ENCODE measurements around the gene RALB. TPM values are rescaled to one million over a fixed set of nuclear protein-coding genes. Genes with fewer than 3 reads are reported as not detected.
A peak's percentile ranks its signal among the peaks of the same experiment; 100 is the strongest.

Gene RALB
- total RNA-seq, 1 donor from 2014 or later, result 40.4 TPM

- Mint-ChIP-seq H3K27ac (no peak overlapping the region), H3K4me3 (no peak overlapping the region), H3K4me1 (ENCODE audit: unreplicated experiment) (peaks cover 41% of the 10 kb centered on the region), H3K36me3 (no peaks in the 10 kb centered on the region), H3K27me3 (no peaks in the 10 kb centered on the region), H3K9me3 (no peaks in the 10 kb centered on the region)
- no peak for TF ChIP-seq CTCF (conservative IDR thresholded peaks at IDR 0.05)
- no peak for DNase-seq (ENCODE audit: extremely low spot score, unreplicated experiment)
These were observed 9.4 kb upstream of the RALB start for GRCh38 chr2:120243211-120243610.

GRCh38 chr2:120243875-120244553, 8.6 kb upstream of the RALB start:
- H3K27ac Mint-ChIP-seq, result peak overlapping the region; percentile 85

GRCh38 chr2:120244656-120245519, 7.8 kb upstream of the RALB start:
- Mint-ChIP-seq H3K27ac (peak overlapping the region; percentile 85), H3K4me3 (peak overlapping the region; percentile 57), H3K36me3 (no peaks in the 10 kb centered on the region), H3K27me3 (peaks cover 3% of the 10 kb centered on the region), H3K4me1 (ENCODE audit: unreplicated experiment) (peaks cover 41% of the 10 kb centered on the region), H3K9me3 (no peaks in the 10 kb centered on the region)
- no peak for TF ChIP-seq CTCF (conservative IDR thresholded peaks at IDR 0.05)
- no peak for DNase-seq (ENCODE audit: extremely low spot score, unreplicated experiment)

More at GRCh38 chr2:120243875-120244553, 8.6 kb upstream of the RALB start:
- Mint-ChIP-seq H3K4me1 (ENCODE audit: unreplicated experiment) (peaks cover 45% of the 10 kb centered on the region), H3K9me3 (no peaks in the 10 kb centered on the region), H3K36me3 (no peaks in the 10 kb centered on the region), H3K4me3 (peak overlapping the region; percentile 8), H3K27me3 (no peaks in the 10 kb centered on the region)
- DNase-seq (ENCODE audit: extremely low spot score, unreplicated experiment), result no peak
- no peak for TF ChIP-seq CTCF (conservative IDR thresholded peaks at IDR 0.05)

GRCh38 chr2:120245520-120246332, 6.9 kb upstream of the RALB start:
- H3K36me3 Mint-ChIP-seq, result no peaks in the 10 kb centered on the region
- TF ChIP-seq CTCF (conservative IDR thresholded peaks at IDR 0.05), result no peak
- DNase-seq (ENCODE audit: extremely low spot score, unreplicated experiment), result no peak
- peaks cover 8% of the 10 kb centered on the region for H3K27me3 Mint-ChIP-seq
- peak overlapping the region; percentile 41 for H3K4me3 Mint-ChIP-seq
- no peaks in the 10 kb centered on the region for H3K9me3 Mint-ChIP-seq
- H3K4me1 Mint-ChIP-seq (ENCODE audit: unreplicated experiment), result peaks cover 40% of the 10 kb centered on the region
- H3K27ac Mint-ChIP-seq, result peak overlapping the region; percentile 85

- no peak for DNase-seq (ENCODE audit: extremely low spot score, unreplicated experiment)
- Mint-ChIP-seq H3K4me3 (peak overlapping the region; percentile 60), H3K27me3 (peaks cover 11% of the 10 kb centered on the region), H3K36me3 (no peaks in the 10 kb centered on the region), H3K27ac (peak overlapping the region; percentile 85), H3K4me1 (ENCODE audit: unreplicated experiment) (peaks cover 40% of the 10 kb centered on the region), H3K9me3 (no peaks in the 10 kb centered on the region)
- TF ChIP-seq CTCF (conservative IDR thresholded peaks at IDR 0.05), result no peak
These were observed 5.9 kb upstream of the RALB start for GRCh38 chr2:120246546-120247300.

Measured in type B pancreatic cell (in vitro differentiated cells).